ENCODE measurements around the gene HBS1L. TPM values are rescaled to one million over a fixed set of nuclear protein-coding genes. Genes with fewer than 3 reads are reported as not detected.

The HBS1L gene
- total RNA-seq, 1 donor from 2014 or later: 77.7 TPM

DNA sequence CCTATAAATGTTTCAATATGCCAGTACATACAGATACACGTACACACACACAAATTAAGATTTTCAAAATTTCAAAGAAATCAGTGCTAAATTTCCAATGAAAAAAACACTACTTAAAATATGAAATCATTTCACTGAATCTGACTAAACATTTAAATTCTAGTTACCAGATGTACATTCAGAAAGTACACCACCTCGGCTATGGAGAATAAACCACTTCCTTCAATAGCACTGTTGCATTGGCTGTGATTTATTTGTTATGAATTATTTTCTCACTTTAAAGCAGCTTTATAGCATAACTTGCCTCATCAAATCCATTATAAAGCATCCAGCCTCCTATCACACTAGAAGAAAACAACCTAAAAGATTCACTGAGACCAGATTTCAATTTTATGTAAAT lies 36.6 kb downstream of the HBS1L start:
- H3K4me3 Mint-ChIP-seq (ENCODE audit: unreplicated experiment): no peak overlapping the region
- H3K27ac Mint-ChIP-seq (ENCODE audit: unreplicated experiment): no peak overlapping the region
- H3K36me3 Mint-ChIP-seq (ENCODE audit: unreplicated experiment): peaks cover 7% of the 10 kb centered on the region
- no peak for DNase-seq (ENCODE audit: extremely low spot score, unreplicated experiment)
- TF ChIP-seq, protein P1, sequence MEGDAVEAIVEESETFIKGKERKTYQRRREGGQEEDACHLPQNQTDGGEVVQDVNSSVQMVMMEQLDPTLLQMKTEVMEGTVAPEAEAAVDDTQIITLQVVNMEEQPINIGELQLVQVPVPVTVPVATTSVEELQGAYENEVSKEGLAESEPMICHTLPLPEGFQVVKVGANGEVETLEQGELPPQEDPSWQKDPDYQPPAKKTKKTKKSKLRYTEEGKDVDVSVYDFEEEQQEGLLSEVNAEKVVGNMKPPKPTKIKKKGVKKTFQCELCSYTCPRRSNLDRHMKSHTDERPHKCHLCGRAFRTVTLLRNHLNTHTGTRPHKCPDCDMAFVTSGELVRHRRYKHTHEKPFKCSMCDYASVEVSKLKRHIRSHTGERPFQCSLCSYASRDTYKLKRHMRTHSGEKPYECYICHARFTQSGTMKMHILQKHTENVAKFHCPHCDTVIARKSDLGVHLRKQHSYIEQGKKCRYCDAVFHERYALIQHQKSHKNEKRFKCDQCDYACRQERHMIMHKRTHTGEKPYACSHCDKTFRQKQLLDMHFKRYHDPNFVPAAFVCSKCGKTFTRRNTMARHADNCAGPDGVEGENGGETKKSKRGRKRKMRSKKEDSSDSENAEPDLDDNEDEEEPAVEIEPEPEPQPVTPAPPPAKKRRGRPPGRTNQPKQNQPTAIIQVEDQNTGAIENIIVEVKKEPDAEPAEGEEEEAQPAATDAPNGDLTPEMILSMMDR (IDR thresholded peaks at IDR 0.05): no peak
- H3K9me3 Mint-ChIP-seq (ENCODE audit: unreplicated experiment): no peaks in the 10 kb centered on the region
- H3K4me1 Mint-ChIP-seq (ENCODE audit: unreplicated experiment): no peaks in the 10 kb centered on the region
- H3K27me3 Mint-ChIP-seq (ENCODE audit: unreplicated experiment): no peaks in the 10 kb centered on the region

DNA sequence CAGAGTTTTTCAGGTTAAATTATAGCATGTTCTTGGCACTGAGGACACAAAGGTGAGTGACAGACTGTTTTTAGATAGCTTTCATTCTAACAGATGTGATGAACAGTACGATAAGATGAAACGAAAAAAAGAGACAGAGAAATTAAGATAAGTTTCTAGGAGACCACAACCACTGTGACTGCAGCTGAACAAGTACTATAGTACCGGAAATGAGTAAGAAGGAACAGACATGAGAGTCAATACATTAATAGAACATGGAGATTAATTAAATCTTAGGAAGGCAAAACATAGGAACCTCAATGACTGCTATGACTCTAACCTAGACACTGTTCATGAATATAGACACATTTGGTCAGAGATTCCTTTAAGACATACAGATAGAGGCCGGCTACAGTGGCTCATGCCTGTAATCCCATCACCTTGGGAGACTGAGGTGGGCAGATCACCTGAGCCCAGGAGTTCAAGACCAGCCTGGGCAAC lies 40.2 kb downstream of the HBS1L start:
- peaks cover 7% of the 10 kb centered on the region for H3K36me3 Mint-ChIP-seq (ENCODE audit: unreplicated experiment)
- no peaks in the 10 kb centered on the region for H3K4me1 Mint-ChIP-seq (ENCODE audit: unreplicated experiment)
- no peak overlapping the region for H3K27ac Mint-ChIP-seq (ENCODE audit: unreplicated experiment)
- no peaks in the 10 kb centered on the region for H3K27me3 Mint-ChIP-seq (ENCODE audit: unreplicated experiment)
- no peak for DNase-seq (ENCODE audit: extremely low spot score, unreplicated experiment)
- TF ChIP-seq, protein P1 (IDR thresholded peaks at IDR 0.05): no peak
- no peak overlapping the region for H3K4me3 Mint-ChIP-seq (ENCODE audit: unreplicated experiment)
- no peaks in the 10 kb centered on the region for H3K9me3 Mint-ChIP-seq (ENCODE audit: unreplicated experiment)

DNA sequence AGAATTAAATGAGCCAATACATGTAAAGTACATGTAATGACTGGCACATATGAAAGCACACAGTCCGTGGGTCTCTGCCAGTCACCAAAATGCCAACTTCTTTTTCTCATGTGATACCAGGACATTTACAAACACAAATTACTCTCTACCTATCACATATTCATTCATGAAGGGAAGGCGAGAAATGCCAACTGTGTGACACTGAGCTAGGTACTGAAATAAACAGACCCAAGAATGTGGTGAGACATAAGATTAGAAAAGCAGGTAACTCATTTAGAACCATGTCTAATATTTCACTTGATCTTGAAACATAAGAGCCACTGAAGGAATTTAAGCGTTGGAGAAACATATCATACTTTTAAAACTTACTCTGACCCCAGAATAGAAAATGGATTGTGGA lies 41.4 kb downstream of the HBS1L start:
- no peak overlapping the region for H3K27ac Mint-ChIP-seq (ENCODE audit: unreplicated experiment)
- DNase-seq (ENCODE audit: extremely low spot score, unreplicated experiment): no peak
- H3K27me3 Mint-ChIP-seq (ENCODE audit: unreplicated experiment): no peaks in the 10 kb centered on the region
- TF ChIP-seq, protein P1 (IDR thresholded peaks at IDR 0.05): no peak
- H3K9me3 Mint-ChIP-seq (ENCODE audit: unreplicated experiment): no peaks in the 10 kb centered on the region
- H3K36me3 Mint-ChIP-seq (ENCODE audit: unreplicated experiment): peaks cover 2% of the 10 kb centered on the region
- no peaks in the 10 kb centered on the region for H3K4me1 Mint-ChIP-seq (ENCODE audit: unreplicated experiment)
- no peak overlapping the region for H3K4me3 Mint-ChIP-seq (ENCODE audit: unreplicated experiment)

DNA sequence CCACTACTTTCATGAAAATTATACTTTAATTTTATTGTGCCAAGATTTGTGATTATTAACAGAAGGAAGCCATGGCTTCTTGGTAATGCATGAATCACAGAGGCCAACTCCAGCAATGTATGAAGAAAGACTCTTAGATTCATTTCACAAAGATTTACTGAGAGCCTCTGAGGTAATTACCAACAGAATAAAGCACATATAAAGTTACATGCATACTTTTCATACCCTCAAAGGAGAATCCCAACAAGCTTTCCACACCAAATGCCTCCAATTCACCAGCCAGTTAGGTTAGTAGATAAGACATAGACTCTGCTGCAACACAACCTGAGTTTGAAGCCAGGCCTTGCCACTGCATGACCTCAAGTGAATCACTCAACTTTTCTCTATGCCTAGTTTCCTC lies 41.9 kb downstream of the HBS1L start:
- Mint-ChIP-seq H3K36me3 (ENCODE audit: unreplicated experiment) (peaks cover 4% of the 10 kb centered on the region), H3K9me3 (ENCODE audit: unreplicated experiment) (no peaks in the 10 kb centered on the region), H3K4me1 (ENCODE audit: unreplicated experiment) (no peaks in the 10 kb centered on the region), H3K4me3 (ENCODE audit: unreplicated experiment) (no peak overlapping the region), H3K27ac (ENCODE audit: unreplicated experiment) (no peak overlapping the region), H3K27me3 (ENCODE audit: unreplicated experiment) (no peaks in the 10 kb centered on the region)
- TF ChIP-seq, protein P1 (IDR thresholded peaks at IDR 0.05): no peak
- no peak for DNase-seq (ENCODE audit: extremely low spot score, unreplicated experiment)

DNA sequence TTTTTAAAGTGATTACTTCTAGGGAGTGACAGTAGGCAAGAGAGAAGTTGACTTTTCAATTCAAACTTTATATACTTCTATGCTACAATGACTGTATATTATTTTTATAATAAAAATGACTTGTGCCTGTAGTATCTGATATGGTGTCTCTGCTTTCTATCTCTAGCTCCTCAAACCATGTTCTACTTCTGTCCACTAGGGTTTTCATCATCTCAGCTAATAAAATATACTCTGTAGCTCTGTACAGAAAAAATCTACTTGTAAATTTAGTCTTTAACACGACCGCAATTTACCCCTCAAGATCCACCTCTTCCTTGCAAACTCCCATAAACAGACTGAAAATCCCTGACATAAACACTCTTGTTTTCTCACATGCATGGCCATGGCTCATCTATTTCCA lies 42.3 kb downstream of the HBS1L start:
- H3K27me3 Mint-ChIP-seq (ENCODE audit: unreplicated experiment): no peaks in the 10 kb centered on the region
- DNase-seq (ENCODE audit: extremely low spot score, unreplicated experiment): no peak
- H3K27ac Mint-ChIP-seq (ENCODE audit: unreplicated experiment): no peak overlapping the region

More for the DNA sequence above, 42.3 kb downstream of the HBS1L start:
- TF ChIP-seq, protein P1 (IDR thresholded peaks at IDR 0.05): no peak
- Mint-ChIP-seq H3K4me1 (ENCODE audit: unreplicated experiment) (no peaks in the 10 kb centered on the region), H3K9me3 (ENCODE audit: unreplicated experiment) (no peaks in the 10 kb centered on the region), H3K36me3 (ENCODE audit: unreplicated experiment) (peaks cover 4% of the 10 kb centered on the region), H3K4me3 (ENCODE audit: unreplicated experiment) (no peak overlapping the region)

Measured in osteocyte (in vitro differentiated cells).